SU-DHL-6 (cell line): ENCODE results near the gene PRR33.
"Not testable (repeated sequence)": the region's sequence is repeated elsewhere in the genome, so short reads cannot be mapped to it uniquely, and the experiment has no call there.

ENCODE experiments used
- EZH2phosphoT487 ChIP-seq: fragments of 200-600 bp; sonication (generic), shearing (Covaris generic); conservative IDR thresholded peaks from 2 replicates; pipeline ENCODE4 v1.6.1; 2018; ENCODE audit warnings: mild to moderate bottlenecking, antibody characterized with exemption, low read length, moderate library complexity, mixed read lengths
- TF ChIP-seq, protein P1 (sequence below): fragments of 200-600 bp; sonication (generic); IDR thresholded peaks from one replicate; pipeline ENCODE4 v1.5.1; 2017; ENCODE audit warnings: antibody characterized with exemption, mild to moderate bottlenecking, low read length, moderate library complexity; ENCODE audit not compliant: insufficient read depth, poor library complexity, severe bottlenecking

DNA sequence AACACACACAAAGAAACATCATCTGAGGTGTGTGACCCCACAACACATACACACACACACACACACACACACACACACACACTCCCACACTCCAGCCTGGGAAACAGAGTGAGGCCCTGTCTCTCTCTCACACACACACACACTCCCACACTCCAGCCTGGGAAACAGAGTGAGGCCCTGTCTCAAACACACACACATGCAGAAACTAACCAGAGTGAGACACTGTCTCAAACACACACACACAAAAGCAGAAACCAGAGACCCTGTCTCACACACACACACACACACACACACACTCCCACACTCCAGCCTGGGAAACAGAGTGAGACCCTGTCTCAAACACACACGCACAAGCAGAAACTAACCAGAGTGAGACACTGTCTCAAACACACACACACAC lies 48.1 kb upstream of the PRR33 start:
- TF ChIP-seq, protein P1, sequence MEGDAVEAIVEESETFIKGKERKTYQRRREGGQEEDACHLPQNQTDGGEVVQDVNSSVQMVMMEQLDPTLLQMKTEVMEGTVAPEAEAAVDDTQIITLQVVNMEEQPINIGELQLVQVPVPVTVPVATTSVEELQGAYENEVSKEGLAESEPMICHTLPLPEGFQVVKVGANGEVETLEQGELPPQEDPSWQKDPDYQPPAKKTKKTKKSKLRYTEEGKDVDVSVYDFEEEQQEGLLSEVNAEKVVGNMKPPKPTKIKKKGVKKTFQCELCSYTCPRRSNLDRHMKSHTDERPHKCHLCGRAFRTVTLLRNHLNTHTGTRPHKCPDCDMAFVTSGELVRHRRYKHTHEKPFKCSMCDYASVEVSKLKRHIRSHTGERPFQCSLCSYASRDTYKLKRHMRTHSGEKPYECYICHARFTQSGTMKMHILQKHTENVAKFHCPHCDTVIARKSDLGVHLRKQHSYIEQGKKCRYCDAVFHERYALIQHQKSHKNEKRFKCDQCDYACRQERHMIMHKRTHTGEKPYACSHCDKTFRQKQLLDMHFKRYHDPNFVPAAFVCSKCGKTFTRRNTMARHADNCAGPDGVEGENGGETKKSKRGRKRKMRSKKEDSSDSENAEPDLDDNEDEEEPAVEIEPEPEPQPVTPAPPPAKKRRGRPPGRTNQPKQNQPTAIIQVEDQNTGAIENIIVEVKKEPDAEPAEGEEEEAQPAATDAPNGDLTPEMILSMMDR = not testable (repeated sequence)
- not testable (repeated sequence) for TF ChIP-seq EZH2phosphoT487
